VCaP (cell line): ENCODE results near the gene SEMA3G.
A peak's percentile ranks its signal among the peaks of the same experiment; 100 is the strongest.

Source experiments
- H3K27ac ChIP-seq: fragments of 450-650 bp; 2 replicates; pipeline ENCODE4 v1.5.1; 2017
- CTCF ChIP-seq: fragments of 450-650 bp; conservative IDR thresholded peaks from 2 replicates; pipeline ENCODE4 v1.5.1; 2017; ENCODE audit warnings: mild to moderate bottlenecking, moderate library complexity

Gene SEMA3G

DNA sequence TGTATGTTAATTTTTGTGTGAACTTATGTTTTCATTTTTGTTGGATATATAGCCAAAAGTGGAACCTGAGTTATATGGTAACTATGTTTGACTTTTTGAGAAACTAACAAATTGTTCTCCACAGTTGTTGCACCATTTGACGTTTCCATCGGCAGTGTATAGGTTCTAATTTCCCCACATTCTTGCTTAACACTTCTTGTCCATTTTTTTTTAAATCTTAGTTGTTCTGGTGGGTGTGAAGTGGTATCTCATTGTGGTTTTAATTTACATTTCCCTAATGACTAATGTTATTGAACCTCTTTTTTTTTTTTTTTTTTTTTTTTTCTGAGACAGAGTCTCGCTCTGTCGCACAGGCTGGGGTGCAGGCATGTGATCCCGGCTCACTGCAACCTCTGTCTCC, 18.5 kb upstream of the SEMA3G start:
- no peak for TF ChIP-seq CTCF
- H3K27ac ChIP-seq: no peak overlapping the region

- H3K27ac ChIP-seq: peak overlapping the region; percentile 12; the same call in 1 of the 2 replicates
- TF ChIP-seq CTCF: no peak
Observed at GRCh38 chr3:52461874-52462273, 17.0 kb upstream of the SEMA3G start.

DNA sequence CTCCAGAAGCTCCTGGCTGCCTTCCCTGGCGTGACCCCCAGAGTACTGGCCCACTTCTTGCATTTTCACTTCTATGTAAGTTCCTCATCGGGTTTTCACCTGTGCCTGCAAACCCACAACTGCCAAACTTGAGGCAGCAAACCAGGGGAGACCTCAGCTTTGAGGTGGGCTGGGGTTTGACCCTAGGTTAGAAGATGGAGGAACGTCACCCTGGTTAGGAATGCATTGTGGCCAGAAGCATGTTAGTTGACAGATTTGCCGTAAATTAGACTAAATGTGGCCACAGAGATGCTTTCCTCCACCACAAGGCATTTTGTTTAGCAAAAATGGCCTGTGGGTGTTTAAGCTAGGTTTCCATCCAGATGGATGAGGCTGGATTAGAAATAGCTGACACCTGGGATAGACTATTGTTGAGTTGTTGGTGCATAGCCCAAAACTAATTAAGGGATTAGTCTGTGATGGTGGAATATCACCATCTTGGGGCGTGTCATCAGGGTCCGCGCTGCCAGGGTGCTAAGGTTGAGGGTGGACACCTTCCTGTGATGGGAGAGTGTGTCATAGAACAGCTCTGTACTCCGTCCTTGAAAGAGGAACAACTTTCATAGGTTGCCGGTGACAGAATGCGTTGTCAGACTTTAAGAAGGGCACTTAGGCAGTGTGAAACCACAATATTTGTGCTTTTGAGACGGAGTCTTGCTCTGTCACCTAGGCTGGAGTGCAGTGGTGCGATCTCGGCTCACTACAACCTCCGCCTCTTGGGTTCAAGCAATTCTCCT, 14.1 kb upstream of the SEMA3G start:
- no peak overlapping the region for H3K27ac ChIP-seq
- TF ChIP-seq CTCF: no peak

GRCh38 chr3:52458031-52458760, 13.3 kb upstream of the SEMA3G start:
- TF ChIP-seq CTCF: no peak
- no peak overlapping the region; the same call in 1 of the 2 replicates for H3K27ac ChIP-seq

DNA sequence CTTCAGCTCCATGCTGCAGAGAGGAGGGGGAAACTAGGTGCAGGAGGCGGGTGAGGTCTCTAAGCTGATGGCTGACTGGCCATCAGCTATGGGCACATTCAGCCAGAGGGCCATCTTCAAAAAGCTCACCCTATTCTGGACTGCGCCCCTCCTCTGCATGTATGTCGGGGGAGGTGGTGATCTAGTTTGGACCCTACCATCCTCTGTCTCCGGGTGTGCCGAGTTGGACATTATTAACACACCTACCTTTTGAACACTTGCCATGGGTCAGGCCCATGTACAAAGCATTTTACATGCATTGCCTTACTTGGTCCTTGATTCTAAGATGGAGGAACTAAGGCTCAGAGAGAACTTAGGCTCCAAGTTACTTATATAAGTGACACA, 11.9 kb upstream of the SEMA3G start:
- no peak for TF ChIP-seq CTCF
- peak overlapping the region; percentile 89 for H3K27ac ChIP-seq

DNA sequence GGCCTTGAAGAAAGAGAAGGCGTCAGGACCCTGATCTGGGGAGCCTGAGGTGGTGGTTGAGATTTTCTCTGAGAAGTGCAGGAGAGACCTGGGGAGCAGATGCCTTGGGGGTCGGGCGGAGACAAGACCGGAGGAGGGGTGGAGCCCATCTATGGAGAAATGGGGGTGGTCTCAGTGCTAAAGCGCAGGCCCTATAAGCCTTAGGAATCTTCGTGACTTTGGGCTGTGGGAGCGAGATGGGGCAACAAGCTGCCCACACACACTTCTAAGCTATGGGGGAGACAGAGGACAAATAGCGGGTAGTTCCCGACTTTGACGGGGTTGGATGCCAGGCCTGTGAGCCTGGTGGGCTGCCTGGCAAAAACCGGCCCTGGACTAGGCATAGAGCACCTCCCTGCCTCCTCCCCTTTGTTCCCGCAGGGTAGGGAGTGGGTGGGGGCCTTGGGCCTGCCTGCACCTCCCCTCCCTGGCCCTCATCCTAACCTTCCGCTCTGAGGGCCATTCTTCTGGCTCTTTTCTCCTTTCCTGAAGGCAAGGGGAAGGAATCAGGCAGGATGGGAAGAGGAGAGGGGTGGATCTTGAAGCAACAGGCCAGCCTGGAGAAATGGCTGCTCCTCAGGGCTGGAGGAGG, 11.4 kb upstream of the SEMA3G start:
- no peak for TF ChIP-seq CTCF
- H3K27ac ChIP-seq: peak overlapping the region; percentile 89

- TF ChIP-seq CTCF: no peak
- peak within 1 kb of the TSS; percentile 89 for H3K27ac ChIP-seq
Observed at GRCh38 chr3:52455283-52456168, 10.6 kb upstream of the SEMA3G start, which contains the start of gene NISCH. Gene NISCH, plus strand, starts transcription at chr3:52455604. Its CDS starts 38 bp downstream, at chr3:52455642.
